IMR-90 (cell line): Measurements from ENCODE around the gene SLC44A1.

Experiments
- BHLHE40 ChIP-seq: fragments of 150-350 bp; IDR thresholded peaks from 2 replicates; pipeline ENCODE4 v1.6.1; 2016; ENCODE audit warnings: mild to moderate bottlenecking, low read depth, low read length
- CEBPB ChIP-seq: IDR thresholded peaks from 2 replicates; pipeline ENCODE4 v1.6.1; 2012; ENCODE audit warnings: low read depth, low read length, improper control_type of control experiment
- FOS ChIP-seq: fragments of 150-350 bp; IDR thresholded peaks from 2 replicates; pipeline ENCODE4 v1.6.1; 2016; ENCODE audit warnings: low read depth, low read length
- POLR2A ChIP-seq: IDR thresholded peaks from 2 replicates; pipeline ENCODE4 v1.6.1; 2012; ENCODE audit warnings: mild to moderate bottlenecking, low read depth, low read length
- RAD21 ChIP-seq: IDR thresholded peaks from 2 replicates; pipeline ENCODE4 v1.6.1; 2012; ENCODE audit warnings: low read length, improper control_type of control experiment
- SMC3 ChIP-seq: fragments of 150-350 bp; IDR thresholded peaks from 2 replicates; pipeline ENCODE4 v1.6.1; 2016; ENCODE audit warnings: low read depth, mild to moderate bottlenecking, antibody characterized with exemption, low read length, moderate library complexity
- USF2 ChIP-seq: fragments of 150-350 bp; IDR thresholded peaks from 2 replicates; pipeline ENCODE4 v1.6.1; 2017; ENCODE audit warnings: mild to moderate bottlenecking, antibody characterized with exemption, low read length, low read depth
- TF ChIP-seq, protein P1 (sequence below): conservative IDR thresholded peaks from 2 replicates; pipeline ENCODE4 v1.5.1; 2012; ENCODE audit warnings: mild to moderate bottlenecking, low read depth, low read length, improper control_type of control experiment

DNA sequence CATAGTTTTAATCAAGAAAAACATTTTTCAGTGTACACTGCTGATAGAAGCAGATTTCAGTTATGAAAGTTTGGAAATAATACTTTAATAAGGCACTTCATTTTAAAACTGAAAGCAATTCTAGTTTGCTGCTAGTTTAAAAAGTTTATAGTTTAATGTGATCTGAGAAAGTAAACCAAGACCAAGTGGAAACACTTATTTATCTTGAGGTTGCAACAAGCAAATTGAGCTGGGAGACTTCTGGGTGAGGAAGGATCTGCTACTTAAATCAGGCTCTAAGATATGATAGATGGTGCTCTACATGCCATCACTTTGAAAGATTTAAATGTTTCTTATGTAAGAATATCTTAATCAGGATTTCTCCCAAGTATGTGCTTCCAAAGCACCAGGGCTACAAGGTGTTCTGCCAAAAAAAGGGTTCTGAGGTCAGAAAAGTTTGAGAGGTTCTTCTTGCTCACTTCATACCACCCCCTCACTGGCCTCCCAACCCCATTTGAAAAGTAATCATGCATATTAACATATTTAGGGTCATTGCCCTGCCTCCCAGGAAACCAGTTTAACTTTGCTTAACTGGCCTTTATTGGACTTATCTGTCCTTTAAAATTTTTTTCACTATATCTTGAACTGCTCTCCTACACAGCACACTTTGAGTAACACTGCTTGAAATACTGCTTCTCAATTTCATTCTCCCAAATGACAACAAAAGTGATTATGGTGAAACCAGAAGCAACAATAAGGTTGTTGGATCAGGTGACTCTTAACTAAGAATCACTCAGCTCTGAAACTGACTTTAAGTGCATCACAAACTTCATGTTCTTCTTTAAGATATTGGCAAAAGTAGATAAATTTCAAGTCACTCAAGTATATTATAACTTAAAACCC is 15.5 kb downstream of the SLC44A1 start:
- TF ChIP-seq, protein P1, sequence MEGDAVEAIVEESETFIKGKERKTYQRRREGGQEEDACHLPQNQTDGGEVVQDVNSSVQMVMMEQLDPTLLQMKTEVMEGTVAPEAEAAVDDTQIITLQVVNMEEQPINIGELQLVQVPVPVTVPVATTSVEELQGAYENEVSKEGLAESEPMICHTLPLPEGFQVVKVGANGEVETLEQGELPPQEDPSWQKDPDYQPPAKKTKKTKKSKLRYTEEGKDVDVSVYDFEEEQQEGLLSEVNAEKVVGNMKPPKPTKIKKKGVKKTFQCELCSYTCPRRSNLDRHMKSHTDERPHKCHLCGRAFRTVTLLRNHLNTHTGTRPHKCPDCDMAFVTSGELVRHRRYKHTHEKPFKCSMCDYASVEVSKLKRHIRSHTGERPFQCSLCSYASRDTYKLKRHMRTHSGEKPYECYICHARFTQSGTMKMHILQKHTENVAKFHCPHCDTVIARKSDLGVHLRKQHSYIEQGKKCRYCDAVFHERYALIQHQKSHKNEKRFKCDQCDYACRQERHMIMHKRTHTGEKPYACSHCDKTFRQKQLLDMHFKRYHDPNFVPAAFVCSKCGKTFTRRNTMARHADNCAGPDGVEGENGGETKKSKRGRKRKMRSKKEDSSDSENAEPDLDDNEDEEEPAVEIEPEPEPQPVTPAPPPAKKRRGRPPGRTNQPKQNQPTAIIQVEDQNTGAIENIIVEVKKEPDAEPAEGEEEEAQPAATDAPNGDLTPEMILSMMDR, result no peak
- TF ChIP-seq BHLHE40 (no peak), RAD21 (no peak), SMC3 (no peak), POLR2A (no peak), USF2 (no peak), CEBPB (no peak), FOS (no peak)
